ENCODE results near the gene TUBGCP6.

GRCh38 chr22:50266994-50267393 lies 22.2 kb upstream of the TUBGCP6 start:
- TF ChIP-seq CTCF (IDR thresholded peaks at IDR 0.05) (no peak), POLR2A (IDR thresholded peaks at IDR 0.05) (no peak)
